Measurements from ENCODE around the gene SLC25A3.

DNA sequence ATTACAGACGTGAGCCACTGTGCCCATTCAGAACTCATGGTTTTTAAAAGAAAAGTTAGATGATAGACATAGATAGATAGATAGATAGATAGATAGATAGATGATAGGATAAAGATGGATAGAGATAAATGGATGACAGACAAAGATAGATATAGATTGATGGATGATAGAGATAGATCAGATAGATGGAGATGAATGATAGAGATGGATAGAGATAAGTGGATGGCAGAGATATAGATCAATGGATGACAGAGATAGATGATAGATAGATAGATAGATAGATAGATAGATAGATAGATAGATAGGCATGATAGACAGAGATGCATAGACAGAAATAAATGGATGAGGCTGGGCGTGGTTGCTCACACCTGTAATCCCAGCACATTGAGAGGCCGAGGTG, 13.7 kb upstream of the SLC25A3 start:
- TF ChIP-seq, protein P1, sequence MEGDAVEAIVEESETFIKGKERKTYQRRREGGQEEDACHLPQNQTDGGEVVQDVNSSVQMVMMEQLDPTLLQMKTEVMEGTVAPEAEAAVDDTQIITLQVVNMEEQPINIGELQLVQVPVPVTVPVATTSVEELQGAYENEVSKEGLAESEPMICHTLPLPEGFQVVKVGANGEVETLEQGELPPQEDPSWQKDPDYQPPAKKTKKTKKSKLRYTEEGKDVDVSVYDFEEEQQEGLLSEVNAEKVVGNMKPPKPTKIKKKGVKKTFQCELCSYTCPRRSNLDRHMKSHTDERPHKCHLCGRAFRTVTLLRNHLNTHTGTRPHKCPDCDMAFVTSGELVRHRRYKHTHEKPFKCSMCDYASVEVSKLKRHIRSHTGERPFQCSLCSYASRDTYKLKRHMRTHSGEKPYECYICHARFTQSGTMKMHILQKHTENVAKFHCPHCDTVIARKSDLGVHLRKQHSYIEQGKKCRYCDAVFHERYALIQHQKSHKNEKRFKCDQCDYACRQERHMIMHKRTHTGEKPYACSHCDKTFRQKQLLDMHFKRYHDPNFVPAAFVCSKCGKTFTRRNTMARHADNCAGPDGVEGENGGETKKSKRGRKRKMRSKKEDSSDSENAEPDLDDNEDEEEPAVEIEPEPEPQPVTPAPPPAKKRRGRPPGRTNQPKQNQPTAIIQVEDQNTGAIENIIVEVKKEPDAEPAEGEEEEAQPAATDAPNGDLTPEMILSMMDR (IDR thresholded peaks at IDR 0.05; ENCODE audit: low read depth, low read length), result no peak
- TF ChIP-seq EZH2phosphoT487 (IDR thresholded peaks at IDR 0.05; ENCODE audit: low read depth), result no peak

Measured in OCI-LY3 (cell line).